ENCODE measurements around the gene CRYBG1.

GRCh38 chr6:106619223-106619622 is 258.7 kb downstream of the CRYBG1 start:
- TF ChIP-seq CTCF (conservative IDR thresholded peaks at IDR 0.05; ENCODE audit: low read length): no peak
- no peak for TF ChIP-seq EZH2phosphoT487 (IDR thresholded peaks at IDR 0.05; ENCODE audit: borderline replicate concordance)

All from Loucy (cell line).